Measurements from ENCODE around the gene MARK4. TPM values are rescaled to one million over a fixed set of nuclear protein-coding genes. Genes with fewer than 3 reads are reported as not detected.
A peak's percentile ranks its signal among the peaks of the same experiment; 100 is the strongest.

MARK4 gene
- total RNA-seq, 2 experiments from 2014 or later = 18.5 to 19.9 TPM

DNA sequence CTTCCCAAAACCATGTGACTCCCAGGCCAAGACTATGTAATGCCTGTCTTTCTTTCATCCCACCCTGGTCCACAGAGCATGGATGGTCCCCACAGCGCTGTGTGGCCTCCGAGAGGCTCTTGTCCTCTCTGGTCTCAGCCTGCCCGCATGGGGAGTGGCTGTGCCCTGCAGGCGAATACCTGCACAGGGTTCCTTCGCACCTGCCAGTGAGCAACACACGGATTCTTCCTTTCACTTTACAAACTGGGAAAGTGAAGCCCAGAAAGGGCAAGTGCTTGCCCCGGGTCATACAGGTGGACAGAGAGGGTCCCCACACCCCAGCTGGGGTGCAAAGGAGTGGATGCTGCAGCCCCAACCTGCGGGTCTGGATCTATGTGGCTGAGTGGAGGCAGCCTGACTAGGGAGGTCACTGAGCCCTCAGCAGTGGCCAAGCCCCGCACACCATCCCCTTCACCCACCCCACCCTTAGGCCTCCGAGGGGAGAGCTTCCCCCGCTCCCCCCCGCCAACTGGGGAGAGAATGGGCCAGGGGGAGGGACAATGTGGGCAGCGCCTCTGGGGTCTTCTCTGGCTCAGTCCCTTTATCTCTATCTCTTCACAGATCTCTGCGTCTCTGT is 747 bp upstream of the MARK4 start:
- ChIA-PET CTCF (interaction anchor here (1.1 to 2.9 kb wide), 4 partner anchors 18 to 235 kb away, joined by 3 to 12 read pairs (median 3); no protein-coding TSS in a partner anchor), POLR2A (no interaction called here)
- peak; percentile 3 for ATAC-seq
- Mint-ChIP-seq H3K4me1 (ENCODE audit: low read depth) (peaks cover 30% of the 10 kb centered on the region), H3K27me3 (no peaks in the 10 kb centered on the region), H3K9me3 (no peaks in the 10 kb centered on the region), H3K4me3 (peak overlapping the region; percentile 68), H3K36me3 (ENCODE audit: low read depth) (no peaks in the 10 kb centered on the region), H3K27ac (peak overlapping the region; percentile 32)
- intact Hi-C loops (cut with micrococcal nuclease) = no loop called here
- TF ChIP-seq CTCF (IDR thresholded peaks at IDR 0.05) = no peak
- DNase-seq = no peak

DNA sequence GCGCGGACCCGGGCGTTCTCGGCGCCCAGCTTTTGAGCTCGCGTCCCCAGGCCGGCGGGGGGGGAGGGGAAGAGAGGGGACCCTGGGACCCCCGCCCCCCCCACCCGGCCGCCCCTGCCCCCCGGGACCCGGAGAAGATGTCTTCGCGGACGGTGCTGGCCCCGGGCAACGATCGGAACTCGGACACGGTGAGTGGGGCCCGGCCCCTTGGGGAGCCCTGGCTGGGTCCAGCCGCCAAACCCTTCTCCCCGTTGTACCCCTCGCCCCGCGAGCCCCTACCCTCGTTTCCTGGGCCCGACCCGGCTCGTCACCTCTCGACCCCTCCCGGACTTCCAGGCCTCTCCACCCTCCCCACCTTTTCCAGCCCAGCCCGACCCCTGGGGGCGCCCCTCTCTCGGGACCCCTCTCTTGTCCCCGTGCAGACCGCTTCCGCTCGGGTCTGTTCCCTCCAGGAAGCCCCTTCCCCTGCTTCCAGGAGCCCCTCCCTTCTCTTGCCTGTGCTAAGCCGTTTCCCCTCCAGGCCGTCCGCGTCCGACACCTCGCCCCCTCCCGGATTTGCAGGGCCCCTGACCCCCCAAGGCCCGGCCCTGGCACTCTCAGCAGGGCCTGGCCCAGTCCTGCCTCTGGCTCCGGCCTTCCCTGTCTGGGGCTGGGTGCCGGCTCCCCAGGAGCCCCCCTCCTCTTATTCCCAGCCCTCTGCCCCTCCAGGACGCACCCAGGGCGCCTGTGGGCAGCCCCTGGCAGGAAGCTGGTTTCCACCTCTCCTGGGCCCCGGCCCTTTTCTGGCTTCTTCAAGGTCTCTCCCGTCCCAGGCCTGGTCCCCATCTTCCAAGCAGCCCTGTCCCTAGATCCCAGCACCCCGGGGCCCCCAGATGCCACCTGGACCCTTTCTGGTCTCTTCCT is 632 bp downstream of the MARK4 start:
- ChIA-PET POLR2A (interaction anchor here (0.6 to 1.1 kb wide), 2 partner anchors 88 to 134 kb away, joined by 3 to 4 read pairs; no protein-coding TSS in a partner anchor), CTCF (no interaction called here)
- no peaks in the 10 kb centered on the region for H3K9me3 Mint-ChIP-seq
- H3K4me1 Mint-ChIP-seq (ENCODE audit: low read depth) = peaks cover 30% of the 10 kb centered on the region
- no peak for TF ChIP-seq CTCF (IDR thresholded peaks at IDR 0.05)
- peak overlapping the region; percentile 79 for H3K4me3 Mint-ChIP-seq
- H3K27me3 Mint-ChIP-seq = no peaks in the 10 kb centered on the region
- peak; percentile 29 for ATAC-seq
- no peak overlapping the region for H3K27ac Mint-ChIP-seq
- intact Hi-C loops (cut with micrococcal nuclease) = no loop called here
- no peaks in the 10 kb centered on the region for H3K36me3 Mint-ChIP-seq (ENCODE audit: low read depth)
- peak; percentile 31 for DNase-seq

- Mint-ChIP-seq H3K36me3 (ENCODE audit: low read depth) (no peaks in the 10 kb centered on the region), H3K4me1 (ENCODE audit: low read depth) (peaks cover 30% of the 10 kb centered on the region), H3K27ac (no peak overlapping the region), H3K27me3 (no peaks in the 10 kb centered on the region), H3K9me3 (no peaks in the 10 kb centered on the region), H3K4me3 (peak overlapping the region; percentile 79)
- CTCF ChIA-PET = interaction anchor here (2.7 kb wide), 1 partner anchor 85 kb away, joined by 12 read pairs; no protein-coding TSS in a partner anchor
- ATAC-seq (no peak), DNase-seq (peak; percentile 34)
- POLR2A ChIA-PET = no interaction called here
- no peak for TF ChIP-seq CTCF (IDR thresholded peaks at IDR 0.05)
- intact Hi-C loops (cut with micrococcal nuclease) = no loop called here
Measured at GRCh38 chr19:45253396-45254027, 2.4 kb downstream of the MARK4 start.

DNA sequence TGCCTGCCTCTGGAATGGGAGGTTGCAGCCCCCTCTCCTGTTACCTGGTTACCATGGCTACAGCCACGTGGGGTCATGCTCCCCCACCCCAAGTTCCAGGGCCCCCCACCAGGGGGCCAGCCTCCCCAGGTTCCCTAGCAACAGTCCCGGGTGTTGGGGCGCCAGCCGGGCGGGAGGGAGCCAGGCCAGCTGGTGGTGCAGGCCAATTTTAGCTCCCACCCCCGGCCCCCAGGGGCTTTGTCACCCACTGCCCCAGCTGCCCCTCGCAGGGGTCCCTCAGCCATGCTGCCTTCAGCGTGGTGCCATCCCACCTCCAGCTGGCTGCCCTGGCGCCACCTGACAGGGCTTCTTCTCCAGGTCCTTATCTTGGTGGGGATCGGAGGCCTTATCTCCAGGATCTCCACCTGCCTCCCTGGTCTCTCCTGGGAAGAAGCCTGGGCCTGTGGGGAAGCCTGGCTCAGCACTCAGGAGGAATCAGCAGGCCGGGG is 3.0 kb downstream of the MARK4 start:
- Mint-ChIP-seq H3K27ac (peak overlapping the region; percentile 42), H3K4me1 (ENCODE audit: low read depth) (peaks cover 30% of the 10 kb centered on the region), H3K4me3 (no peak overlapping the region), H3K9me3 (no peaks in the 10 kb centered on the region), H3K27me3 (no peaks in the 10 kb centered on the region), H3K36me3 (ENCODE audit: low read depth) (no peaks in the 10 kb centered on the region)
- ChIA-PET POLR2A (no interaction called here), CTCF (interaction anchor here (2.7 kb wide), 1 partner anchor 85 kb away, joined by 12 read pairs; no protein-coding TSS in a partner anchor)
- no peak for TF ChIP-seq CTCF (IDR thresholded peaks at IDR 0.05)
- intact Hi-C loops (cut with micrococcal nuclease) = no loop called here
- ATAC-seq (no peak), DNase-seq (peak; percentile 10)

All from activated CD8-positive, alpha-beta T cell treated with anti-CD3 and anti-CD28 coated beads for 36 hours (primary cell).